Activated T-cell treated with anti-CD3 and anti-CD28 coated beads for 4 hours (primary cell): ENCODE results near the gene PWWP2A.
"Not testable (repeated sequence)": the region's sequence is repeated elsewhere in the genome, so short reads cannot be mapped to it uniquely, and the experiment has no call there.

Source experiments
- DNase-seq: peaks from one replicate; pipeline ENCODE4 v3.0.0-alpha.2; 2020

The PWWP2A gene, protein sequence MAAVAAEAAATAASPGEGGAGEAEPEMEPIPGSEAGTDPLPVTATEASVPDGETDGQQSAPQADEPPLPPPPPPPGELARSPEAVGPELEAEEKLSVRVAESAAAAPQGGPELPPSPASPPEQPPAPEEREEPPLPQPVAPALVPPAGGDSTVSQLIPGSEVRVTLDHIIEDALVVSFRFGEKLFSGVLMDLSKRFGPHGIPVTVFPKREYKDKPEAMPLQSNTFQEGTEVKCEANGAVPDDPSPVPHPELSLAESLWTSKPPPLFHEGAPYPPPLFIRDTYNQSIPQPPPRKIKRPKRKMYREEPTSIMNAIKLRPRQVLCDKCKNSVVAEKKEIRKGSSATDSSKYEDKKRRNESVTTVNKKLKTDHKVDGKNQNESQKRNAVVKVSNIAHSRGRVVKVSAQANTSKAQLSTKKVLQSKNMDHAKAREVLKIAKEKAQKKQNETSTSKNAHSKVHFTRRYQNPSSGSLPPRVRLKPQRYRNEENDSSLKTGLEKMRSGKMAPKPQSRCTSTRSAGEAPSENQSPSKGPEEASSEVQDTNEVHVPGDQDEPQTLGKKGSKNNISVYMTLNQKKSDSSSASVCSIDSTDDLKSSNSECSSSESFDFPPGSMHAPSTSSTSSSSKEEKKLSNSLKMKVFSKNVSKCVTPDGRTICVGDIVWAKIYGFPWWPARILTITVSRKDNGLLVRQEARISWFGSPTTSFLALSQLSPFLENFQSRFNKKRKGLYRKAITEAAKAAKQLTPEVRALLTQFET

DNA sequence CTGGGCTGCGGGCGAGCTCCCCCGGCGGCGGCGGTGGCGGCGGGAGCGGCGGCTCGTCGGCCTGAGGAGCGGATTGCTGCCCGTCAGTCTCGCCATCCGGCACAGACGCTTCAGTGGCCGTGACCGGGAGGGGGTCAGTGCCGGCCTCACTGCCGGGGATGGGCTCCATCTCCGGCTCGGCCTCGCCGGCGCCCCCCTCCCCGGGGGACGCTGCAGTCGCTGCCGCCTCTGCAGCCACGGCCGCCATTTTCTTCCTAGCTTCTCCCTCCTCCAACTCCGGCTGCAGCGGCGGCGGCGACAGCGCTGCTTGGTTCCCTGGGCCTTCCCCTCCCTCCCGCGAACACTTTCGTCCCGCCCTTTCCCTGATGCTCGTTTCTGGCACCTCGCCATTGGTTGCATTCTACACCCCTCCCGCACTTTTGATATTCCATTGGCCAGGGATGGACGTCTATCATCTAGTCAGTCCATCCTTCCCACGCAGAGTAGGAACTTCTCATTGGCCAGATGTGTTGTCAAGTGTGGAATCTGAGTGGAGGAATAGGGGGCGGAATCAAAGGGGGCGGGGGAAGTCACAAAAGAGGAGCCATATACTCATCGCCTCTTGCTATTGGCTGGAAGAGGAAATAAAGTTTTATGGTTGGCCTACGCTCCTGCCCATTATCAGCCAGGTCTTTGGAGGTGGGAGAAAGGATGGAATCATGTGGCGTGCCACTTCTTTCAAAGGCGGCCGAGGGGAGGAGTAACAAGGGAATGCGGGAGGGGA lies at the start of gene PWWP2A:
Gene PWWP2A, minus strand, starts transcription at position 309 of the 763 bp plus-strand sequence. Its CDS starts 62 bp downstream, at position 247.
- peak; percentile 95 for DNase-seq

DNA sequence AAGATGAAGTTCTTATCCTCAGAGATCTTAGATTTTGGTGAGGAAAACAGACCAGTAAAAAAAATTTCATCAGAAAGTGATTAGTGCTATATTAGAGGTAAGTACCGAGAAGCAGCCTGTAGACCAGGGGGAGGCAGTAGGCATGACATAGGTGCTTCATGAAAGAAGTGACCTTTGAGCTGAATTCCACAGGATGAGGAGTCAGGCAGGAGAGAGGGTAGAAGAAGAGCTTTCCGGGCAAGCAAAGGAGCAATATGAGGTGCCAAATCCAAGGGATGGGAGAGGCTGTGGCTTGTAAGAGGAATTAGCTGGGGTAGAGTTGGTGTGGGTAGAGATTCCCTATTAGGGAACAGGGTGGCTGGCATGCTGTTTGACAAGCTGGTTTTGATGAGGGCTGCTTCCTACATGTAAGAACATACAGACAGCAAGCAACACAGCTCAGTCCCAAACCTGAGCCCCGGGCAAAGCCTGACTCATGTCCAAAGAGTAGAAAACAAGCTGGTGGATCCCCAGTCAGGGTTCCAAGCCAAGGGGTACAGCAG lies 48.4 kb upstream of the PWWP2A start:
- DNase-seq, result no peak

DNA sequence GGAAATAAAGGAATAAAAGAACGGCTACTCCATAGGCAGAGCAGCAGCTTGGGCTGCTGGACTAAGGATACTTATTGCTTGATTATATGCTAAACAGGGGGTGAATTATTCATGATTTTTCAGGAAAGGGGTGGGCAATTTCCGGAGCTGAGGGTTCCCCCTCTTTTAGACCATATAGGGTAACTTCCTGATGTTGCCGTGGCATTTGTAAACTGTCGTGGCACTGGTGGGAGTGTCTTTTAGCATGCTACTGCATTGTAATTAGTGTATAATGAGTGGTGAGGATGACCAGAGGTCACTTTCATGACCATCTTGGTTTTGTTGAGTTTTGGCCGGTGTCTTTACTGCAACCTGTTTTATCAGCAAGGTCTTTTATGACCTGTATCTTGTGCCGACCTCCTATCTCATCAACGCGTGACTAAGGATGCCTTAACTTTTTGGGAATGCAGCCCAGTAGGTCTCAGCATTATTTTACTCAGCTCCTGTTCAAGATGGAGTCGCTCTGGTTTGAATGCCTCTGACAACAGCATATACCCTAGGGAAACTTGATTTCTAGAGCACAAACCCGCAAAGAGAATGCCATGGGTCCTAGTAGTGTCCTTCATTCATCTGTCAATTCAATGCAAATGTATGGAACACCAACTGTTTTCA lies 47.8 kb upstream of the PWWP2A start:
- no peak for DNase-seq

DNA sequence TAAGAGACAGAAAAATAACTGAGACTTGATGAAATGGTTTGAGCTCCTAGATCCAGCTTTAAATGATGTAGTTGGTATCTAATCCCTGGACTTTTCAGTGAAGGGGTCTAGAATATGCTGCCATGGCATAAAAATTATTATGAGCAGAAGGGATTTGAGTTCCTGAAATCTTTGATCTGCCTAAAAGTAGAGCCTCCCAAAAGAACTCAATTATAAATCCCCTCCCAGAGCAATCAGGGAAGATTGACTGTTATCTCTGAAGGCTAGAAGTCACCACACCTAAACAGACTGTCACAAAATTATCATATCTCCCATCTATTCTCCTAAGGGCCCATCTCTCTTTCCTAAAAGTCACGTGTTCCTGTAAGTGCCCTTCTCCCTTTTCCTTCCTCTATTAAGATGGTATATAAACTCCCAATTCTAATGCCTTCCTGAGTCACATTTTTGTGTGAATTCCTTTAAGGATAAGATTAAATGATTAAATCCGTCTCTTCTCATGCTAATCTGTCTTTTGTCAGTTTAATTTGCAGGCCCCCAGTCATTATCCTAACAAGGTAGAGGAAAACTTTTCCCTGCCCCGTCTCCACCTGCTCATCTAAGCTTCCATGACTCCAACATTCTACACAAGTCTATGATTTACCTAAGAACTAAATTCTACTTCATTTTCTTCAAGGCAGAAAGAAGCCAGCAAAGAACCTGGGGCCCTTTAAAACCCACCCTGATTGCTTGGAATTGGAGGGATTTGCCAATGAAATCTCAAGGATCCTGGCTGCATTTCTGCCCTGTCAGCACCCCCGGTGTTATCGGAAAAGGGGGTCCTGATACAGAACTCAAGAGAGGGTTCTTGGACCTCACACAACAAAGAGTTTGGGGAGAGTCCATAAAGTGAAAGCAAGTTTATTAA lies 47.1 kb upstream of the PWWP2A start:
- no peak for DNase-seq

DNA sequence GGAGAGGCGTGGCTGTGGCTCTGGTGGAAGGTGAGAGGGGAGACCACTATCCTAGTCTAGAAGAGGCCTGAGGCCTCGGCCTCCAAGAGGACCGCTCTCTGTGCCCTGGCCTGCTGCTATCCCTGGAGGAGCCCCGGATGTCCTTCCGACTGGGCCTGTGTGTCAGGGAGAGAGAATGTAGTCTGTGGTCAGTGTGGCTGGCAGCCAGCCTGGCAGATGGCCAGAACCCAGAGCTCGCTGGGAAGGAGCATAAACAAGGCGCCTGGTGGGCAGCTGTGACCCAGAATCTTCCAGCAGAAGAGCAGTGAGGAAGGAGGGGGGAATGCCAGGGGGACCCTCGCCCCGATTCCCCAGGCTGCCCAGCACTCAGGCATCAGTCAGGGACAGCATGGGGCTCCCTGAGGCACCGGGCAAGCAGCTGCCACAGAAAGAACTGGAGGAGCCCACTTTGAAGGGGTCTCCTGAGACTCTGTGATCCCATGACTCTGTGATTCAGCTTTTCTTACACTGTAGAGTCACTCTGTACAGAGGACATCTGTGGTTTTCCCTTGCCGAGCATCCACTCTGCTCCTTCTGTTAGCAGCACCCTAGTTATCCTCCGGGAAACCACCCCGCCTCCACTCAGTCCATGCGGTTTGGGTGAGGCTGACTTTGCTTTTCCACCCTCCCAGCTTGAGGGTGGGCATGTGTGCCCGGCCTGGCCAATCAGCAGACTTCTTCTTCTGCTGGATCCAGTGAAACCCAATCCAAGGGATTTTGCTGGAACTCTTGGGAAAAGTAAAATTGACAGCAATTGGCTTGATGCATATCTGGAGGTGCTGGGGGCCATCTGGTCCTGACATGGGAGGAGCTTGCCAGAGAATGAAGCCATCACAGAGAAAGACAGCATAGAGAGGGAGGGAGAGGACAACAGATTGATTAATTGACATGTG lies 46.2 kb upstream of the PWWP2A start:
- no peak for DNase-seq

DNA sequence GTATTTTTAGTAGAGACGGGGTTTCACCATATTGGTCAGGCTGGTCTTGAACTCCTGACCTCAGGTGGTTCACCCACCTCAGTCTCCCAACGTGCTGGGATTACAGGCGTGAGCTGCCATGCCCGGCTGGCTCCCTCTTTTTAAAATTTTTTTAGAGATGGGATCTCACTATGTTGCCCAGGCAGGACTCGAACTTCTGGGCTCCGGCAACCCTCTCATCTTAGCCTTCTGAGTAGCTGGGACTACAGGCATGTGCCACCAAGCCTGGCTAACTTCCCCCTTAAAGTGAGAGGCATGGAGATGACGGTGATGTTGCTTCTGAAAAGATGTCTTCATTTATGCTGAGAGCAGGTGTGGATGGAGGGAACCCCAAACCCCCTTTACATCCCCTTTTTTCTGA lies 43.7 kb upstream of the PWWP2A start:
- DNase-seq, result no peak

DNA sequence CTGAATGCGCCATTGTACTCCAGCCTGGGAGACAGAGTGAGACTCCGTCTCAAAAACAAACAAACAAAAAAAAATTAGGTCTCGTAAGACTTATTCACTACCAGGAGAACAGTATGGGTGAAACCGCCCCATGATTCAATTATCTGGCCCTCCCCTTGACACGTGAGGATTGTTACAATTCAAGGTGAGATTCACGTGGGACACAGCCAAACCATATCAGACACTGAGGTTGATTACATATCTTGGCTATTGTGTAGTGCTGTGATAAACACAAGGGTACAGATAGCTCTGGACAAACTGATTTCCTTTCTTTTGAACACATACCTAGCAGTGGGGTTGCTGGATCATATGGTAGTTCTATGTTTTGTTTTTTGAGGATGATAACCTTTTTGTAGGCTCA lies 42.4 kb upstream of the PWWP2A start:
- DNase-seq, result no peak

DNA sequence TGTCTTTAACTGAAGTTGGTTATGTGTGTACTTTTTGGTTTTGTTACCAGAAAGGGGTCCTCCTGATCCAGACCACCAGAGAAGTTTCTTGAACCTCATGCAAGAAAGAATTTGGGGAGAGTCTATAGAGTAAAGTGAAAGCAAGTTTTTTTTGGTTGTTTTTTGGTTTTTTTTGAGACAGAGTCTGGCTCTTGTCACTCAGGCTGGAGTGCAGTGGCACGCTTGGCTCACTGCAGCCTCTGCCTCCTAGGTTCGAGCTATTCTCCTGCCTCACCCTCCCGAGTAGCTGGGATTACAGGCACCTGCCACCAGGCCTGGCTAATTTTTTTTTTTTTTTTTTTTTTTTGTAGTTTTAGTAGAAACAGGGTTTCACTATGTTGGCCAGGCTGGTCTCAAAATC lies 41.6 kb upstream of the PWWP2A start:
- DNase-seq, result not testable (repeated sequence)

DNA sequence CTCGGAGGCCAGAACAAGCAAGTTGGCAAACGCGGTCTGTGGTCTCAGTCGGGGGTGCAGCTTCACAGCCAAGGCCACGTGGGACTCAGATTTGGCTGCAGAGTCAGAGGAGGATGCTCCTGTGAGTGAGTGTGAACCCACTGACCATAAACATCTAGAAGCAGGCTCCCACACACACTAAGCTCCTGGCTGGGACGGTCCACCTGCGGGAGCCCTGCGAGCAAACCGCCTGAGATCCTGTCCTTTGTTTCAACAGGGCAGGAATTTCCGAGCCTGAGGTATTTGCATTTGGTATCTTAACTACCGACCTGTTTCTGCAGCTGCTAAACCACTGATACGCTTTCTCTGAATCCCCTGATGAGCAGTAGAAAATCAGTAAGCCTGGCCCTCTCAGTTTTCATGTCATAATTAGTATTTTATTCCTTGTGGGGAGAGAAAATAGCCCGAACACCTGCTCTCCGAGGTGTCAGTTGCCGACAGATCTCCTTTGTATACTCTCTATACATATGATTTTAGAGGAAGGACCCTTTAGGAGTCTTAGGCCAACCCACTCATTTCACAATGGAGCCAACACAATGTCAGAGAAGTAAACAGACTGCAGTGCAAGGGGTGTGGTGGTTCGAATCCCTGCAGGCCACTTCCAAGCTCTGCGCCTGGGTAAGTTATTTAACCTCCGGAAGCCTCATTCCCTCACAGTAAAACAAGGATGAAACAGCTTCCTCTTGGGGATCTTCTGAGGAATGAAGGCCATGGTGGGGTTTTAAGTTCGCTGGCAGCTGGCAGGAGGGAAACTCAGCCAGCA lies 40.9 kb upstream of the PWWP2A start:
- no peak for DNase-seq

DNA sequence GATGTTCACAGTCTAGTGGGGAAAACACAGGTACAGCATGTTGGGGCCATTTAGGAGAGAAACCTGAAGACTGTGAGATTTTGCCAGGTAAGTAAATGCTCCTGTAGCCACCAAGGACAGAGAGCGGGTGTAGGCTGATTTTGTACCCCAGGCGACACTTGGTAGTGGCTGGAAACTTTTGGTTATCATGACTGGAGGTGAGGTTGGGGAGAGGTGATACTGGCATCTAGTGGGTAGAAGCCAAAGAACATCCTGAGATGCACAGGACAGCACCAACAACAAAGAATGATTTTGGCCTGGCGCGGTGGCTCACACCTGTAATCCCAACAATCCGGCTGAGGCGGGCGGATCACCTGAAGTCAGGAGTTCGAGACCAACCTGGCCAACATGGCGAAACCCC lies 38.8 kb upstream of the PWWP2A start:
- no peak for DNase-seq

DNA sequence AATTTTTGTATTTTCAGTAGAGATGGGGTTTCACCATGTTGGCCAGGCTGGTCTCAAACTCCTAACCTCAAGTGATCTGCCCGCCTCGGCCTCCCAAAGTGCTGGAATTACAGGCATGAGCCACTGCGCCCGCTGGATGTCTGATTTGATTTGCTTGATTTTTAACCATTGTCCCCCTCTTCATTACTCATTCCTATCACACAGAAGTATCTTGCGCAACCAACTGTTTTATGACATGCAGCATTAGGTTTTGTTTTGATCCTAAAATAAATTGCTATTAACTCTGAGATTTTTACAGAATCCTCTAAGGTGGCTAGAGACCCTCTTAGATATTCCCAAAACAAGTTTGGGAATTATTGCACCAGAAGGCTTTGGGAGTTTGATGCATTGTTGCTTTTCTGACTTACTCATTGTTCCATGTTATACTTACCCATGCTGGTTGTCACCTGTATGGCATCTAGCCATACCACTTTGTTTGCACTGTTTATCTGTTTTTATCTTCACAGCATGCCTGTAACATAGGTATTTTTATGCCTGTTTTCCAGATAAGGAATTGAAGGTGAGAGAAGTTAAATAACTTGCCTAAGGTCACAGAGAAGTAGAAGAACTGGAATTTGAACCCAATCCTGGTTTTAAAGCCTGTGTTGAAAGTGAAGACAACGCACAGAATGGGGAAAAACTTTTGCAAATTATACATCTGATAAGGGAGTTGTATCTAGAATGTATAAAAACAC lies 35.9 kb upstream of the PWWP2A start:
- DNase-seq, result no peak

DNA sequence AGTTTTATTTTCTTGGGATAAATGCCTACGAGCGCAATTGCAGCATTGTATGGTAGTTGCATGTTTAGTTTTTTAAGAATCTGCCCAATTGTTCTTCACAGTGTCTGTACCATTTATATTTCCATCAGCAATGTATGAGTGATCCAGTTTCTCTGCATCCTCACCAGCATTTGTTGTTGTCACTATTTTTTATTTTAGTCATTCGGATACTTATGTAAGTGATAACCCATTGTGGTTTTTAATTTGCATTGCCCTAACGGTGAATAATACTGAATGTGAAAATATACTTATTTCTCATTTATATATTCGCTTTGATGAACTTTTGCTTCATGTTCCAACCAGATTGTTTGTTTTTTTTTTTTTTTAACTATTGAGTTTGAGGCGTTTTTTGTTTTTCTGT lies 33.7 kb upstream of the PWWP2A start:
- DNase-seq, result no peak

DNA sequence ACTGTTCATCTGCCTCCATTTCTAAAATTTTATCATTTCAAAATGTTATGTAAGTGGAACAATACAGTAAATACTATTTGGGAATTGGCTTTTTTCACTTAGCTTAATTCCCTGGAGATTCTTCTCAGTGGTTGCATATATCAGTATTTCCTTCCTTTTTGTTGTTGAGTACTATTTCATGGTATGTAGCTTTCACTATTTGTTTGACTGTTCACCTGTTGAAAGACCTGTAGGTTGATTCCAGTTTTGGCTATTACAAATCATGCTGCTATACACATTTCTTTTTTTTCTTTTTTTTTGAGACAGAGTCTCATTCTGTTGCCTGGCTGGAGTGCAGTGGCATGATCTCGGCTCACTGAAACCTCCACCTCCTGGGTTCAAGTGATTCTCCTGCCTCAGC lies 33.0 kb upstream of the PWWP2A start:
- no peak for DNase-seq

DNA sequence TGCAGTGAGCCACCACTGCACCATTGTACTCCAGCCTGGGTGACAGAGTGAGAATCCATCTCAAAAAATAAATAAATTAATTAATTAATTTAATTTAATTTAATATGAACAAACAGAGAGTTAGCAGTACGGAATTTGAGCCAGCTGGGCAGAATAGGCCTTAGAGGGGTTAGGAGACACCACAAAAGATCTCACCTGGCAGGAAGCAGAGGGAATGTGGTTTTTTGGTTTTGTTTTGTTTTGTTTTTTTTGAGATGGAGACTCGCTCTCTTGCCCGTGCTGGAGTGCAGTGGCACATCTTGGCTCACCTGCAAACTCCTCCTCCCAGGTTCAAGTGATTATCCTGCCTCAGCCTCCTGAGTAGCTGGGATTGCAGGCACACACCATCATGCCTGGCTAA lies 31.8 kb upstream of the PWWP2A start:
- no peak for DNase-seq

DNA sequence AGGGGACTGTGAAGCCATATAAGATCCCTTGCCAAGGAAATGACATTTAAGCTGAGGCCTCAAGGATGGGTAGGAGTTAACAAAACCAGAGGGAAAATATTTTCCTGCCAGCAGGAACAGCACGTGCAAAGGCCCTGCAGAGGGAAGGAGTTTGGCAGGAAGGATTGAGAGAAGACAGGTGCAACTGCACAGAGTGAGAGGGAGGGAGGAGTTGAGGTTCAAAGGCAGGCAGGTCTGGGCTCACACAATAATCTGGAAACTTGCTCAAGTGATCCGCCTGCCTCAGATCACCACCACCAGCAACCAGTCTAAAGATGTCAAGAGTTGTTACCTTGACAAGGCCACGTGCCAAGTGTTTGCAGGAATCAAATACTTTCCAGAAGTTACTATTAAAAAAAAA lies 31.1 kb upstream of the PWWP2A start:
- DNase-seq, result no peak

DNA sequence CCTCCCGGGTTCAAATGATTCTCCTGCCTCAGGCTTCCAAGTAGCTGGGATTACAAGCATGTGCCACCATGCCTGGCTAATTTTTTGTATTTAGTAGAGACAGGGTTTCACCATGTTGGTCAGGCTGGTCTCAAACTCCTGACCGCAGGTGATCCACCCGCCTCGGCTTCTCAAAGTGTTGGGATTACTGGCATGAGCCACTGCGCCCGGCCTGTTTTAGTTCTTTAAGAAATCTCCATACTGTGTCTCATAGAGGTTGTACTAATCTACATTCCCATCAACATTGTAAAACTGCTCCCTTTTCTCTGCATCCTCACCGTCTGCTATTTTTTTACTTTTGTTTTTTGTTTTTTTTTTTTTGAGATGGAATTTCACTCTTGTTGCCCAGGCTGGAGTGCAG lies 25.2 kb upstream of the PWWP2A start:
- not testable (repeated sequence) for DNase-seq

DNA sequence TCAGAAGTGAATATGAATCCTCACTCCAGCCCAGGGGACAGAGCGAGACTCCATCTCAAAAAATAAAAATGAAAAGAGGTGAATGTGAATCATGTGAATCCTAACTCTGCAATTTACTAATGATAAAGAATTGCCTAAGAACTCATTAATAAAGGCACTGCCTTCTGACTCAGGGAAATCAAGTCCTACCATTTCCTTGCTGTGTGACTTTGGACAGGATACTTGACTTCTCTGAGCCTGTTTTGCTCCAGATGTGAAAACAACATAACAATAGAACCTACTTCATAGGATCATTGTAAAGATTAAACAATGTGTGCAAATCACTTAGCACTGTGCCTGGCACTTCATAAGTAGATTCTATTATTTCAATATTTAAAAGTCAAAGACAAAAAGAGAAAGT lies 15.1 kb upstream of the PWWP2A start:
- no peak for DNase-seq

DNA sequence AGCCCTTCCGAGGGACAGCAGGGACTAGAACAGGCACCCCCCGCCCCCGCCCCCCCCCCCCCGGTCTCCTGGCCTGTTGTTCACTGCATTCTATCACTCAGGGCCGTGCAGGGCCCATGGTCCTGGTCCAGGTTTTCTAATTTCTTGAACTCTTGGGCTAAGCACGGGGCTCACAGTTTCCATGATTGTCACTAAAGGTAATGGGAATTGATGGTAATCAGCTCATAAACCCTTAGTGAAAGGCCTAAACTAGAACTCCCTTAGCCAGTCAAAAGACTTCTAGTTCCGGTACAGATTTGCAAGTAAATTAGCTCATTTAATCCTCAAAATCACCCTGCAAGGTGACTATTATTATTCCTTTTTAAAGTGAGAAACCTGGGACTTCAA lies 14.7 kb upstream of the PWWP2A start:
- DNase-seq, result no peak
